Muscle of leg (tissue), 11 donors: ENCODE data around the gene VGLL4. TPM values are rescaled to one million over a fixed set of nuclear protein-coding genes. Genes with fewer than 3 reads are reported as not detected.

Source experiments
- DNase-seq: peaks from one replicate; pipeline ENCODE4 v3.0.0; 2013
- H3K27ac ChIP-seq: one replicate; pipeline ENCODE4 v1.5.1; 2013; ENCODE audit warnings: mild to moderate bottlenecking, low read length, control low read depth
- H3K27me3 ChIP-seq: one replicate; pipeline ENCODE4 v1.6.1; 2013; ENCODE audit warnings: low read length; ENCODE audit not compliant: control insufficient read depth, insufficient read depth
- H3K36me3 ChIP-seq: one replicate; pipeline ENCODE4 v1.6.1; 2013; ENCODE audit warnings: low read length; ENCODE audit not compliant: control insufficient read depth, insufficient read depth
- H3K4me1 ChIP-seq: one replicate; pipeline ENCODE4 v1.6.1; 2013; ENCODE audit warnings: low read length; ENCODE audit not compliant: control insufficient read depth, insufficient read depth
- H3K4me3 ChIP-seq: one replicate; pipeline ENCODE4 v1.5.1; 2013; ENCODE audit warnings: low read length, control low read depth
- H3K9me3 ChIP-seq: replicated peaks from 2 replicates; pipeline ENCODE4 v1.6.1; 2013; ENCODE audit warnings: low read depth, low read length; ENCODE audit not compliant: control insufficient read depth
- WGBS: methylation state at CpG from one replicate; pipeline ENCODE4 v1.1.5; 2013; ENCODE audit warnings: missing lambda C conversion rate; ENCODE audit not compliant: insufficient coverage; 5-methylcytosine and 5-hydroxymethylcytosine counted together
- polyA plus RNA-seq, 8 donors: library from polyadenylated mRNA; unstranded; fragments of 120-200 nt; gene quantifications; one replicate each; pipeline versions ENCODE4 v1.2.1 to v1.2.3, GENCODE V29; 2013; ENCODE audit warnings: inconsistent platforms in 1 of 8, low replicate concordance in 1 of 8; ENCODE audit not compliant: insufficient read length in 8 of 8, insufficient read depth in 1 of 8
- total RNA-seq: library from RNA; stranded (reverse); fragments of 120-200 nt; gene quantifications from one replicate; pipeline ENCODE4 v1.2.4, GENCODE V29; 2013

VGLL4 gene
- total and polyA plus RNA-seq, 9 donors = 36.7 to 58.4 (median 49.4) TPM

DNA sequence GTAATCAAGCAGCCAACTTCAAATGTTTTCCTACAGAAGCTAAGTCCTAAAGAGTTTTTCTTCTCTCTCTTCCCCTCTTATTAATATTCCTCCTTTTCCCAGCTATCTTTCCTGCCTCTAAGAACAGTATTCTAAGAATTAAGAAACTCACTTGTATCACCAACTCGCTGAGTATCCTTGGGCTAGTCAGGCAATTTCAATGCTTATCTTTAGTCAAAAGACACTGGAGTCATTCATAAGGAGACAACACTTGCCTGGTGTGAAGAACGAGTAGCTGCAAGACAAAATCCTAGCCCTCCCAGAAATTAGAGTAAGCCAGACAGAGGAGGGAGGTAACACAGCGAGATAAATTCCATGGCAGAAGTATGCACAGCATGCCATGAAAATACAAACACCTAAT lies 10.7 kb downstream of the VGLL4 start:
- no peak overlapping the region for H3K4me3 ChIP-seq
- 80% methylated on average over 1 of the region's 3 CpGs for WGBS
- no peaks in the 10 kb centered on the region for H3K27me3 ChIP-seq
- H3K36me3 ChIP-seq = no peaks in the 10 kb centered on the region
- DNase-seq = no peak
- H3K4me1 ChIP-seq = peaks cover 26% of the 10 kb centered on the region
- H3K9me3 ChIP-seq = no peaks in the 10 kb centered on the region
- peak overlapping the region; percentile 45 for H3K27ac ChIP-seq

DNA sequence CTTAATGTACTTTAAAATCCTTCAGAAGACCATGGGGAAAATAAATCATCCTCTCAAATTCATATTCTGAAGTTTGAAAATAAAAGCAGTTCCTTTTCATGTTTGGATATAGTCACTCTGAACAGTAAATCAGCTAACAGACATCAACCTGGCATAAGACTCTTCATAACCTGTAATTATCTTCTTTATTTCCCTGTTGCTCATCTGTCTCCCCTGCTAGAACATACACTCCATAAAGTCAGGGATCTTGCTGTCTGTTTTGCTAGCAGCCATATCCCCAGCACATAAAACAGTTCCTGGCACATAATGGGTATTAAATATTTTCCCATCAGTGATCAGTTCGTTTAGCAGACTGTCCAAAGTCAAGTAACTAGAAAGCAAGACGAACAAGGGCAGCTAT lies 11.2 kb downstream of the VGLL4 start:
- DNase-seq = peak; percentile 71
- H3K9me3 ChIP-seq = no peaks in the 10 kb centered on the region
- no peak overlapping the region for H3K4me3 ChIP-seq
- peak overlapping the region; percentile 45 for H3K27ac ChIP-seq
- H3K4me1 ChIP-seq = peaks cover 25% of the 10 kb centered on the region
- WGBS = 0% methylated on average over 2 of the region's 2 CpGs
- H3K36me3 ChIP-seq = no peaks in the 10 kb centered on the region
- no peaks in the 10 kb centered on the region for H3K27me3 ChIP-seq

DNA sequence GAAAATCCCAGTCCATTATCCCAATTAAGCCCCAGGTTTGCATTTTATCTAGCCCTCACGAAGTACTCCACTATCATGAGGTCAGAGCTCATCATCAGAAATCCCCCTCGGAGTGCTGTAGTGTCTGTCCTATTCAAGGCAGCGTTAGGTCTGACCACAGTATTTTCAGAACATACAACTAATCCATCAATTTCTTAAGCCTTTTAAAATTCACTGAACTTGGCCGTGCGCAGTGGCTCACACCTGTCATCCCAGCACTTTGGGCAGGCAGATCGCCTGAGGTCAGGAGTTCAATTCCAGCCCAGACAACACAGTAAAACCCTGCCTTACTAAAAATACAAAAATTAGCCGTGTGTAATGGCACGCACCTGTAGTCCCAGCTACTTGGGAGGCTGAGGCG lies 11.9 kb downstream of the VGLL4 start:
- Histone ChIP-seq H3K27ac (peak overlapping the region; percentile 13), H3K4me1 (peaks cover 25% of the 10 kb centered on the region), H3K27me3 (no peaks in the 10 kb centered on the region), H3K9me3 (no peaks in the 10 kb centered on the region), H3K4me3 (no peak overlapping the region), H3K36me3 (no peaks in the 10 kb centered on the region)
- WGBS = 51% methylated on average over 5 of the region's 9 CpGs
- DNase-seq = no peak

DNA sequence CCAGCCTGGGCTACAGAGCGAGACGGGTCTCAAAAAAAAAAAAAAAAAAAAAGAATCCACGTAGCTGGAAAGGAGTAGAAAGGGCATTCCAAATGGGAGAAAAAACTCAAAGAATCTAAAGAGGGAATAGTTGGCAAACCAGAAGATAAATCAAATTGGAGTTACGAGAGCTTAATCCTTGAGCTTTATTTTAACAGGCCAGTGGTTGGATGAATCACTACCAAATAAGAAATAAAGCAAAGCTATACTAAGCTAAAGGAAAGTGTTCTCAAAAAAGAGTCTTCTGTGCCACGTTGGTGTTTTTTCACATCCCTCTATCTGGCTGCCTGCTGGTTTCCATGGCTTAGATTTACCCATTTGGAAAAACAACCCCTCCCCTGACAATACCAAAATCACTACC lies 14.0 kb downstream of the VGLL4 start:
- H3K4me3 ChIP-seq = no peak overlapping the region
- H3K9me3 ChIP-seq = no peaks in the 10 kb centered on the region
- H3K27me3 ChIP-seq = no peaks in the 10 kb centered on the region
- no peaks in the 10 kb centered on the region for H3K36me3 ChIP-seq
- peak; percentile 40 for DNase-seq
- peaks cover 16% of the 10 kb centered on the region for H3K4me1 ChIP-seq
- no peak overlapping the region for H3K27ac ChIP-seq
- 56% methylated on average over 3 of the region's 5 CpGs for WGBS

DNA sequence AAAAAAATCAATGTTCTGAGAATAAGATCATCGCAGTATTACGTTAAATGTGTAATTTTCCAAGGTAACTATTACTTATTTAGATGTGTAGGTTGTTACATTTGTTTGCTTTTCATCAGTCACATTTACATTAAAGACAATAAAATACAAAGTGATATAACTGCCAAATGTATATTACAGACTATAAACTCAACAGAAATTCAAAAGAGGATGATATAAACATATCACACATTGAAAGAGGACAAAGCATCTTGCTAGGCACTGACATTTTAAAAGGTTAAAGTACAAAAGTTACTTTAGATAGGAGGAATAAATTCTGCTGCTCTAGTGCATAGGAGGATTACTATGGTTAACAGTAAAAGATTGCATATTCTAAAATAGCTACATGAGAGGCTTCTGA lies 16.1 kb downstream of the VGLL4 start:
- peaks cover 13% of the 10 kb centered on the region for H3K4me1 ChIP-seq
- no peaks in the 10 kb centered on the region for H3K27me3 ChIP-seq
- no peak for DNase-seq
- no peak overlapping the region for H3K27ac ChIP-seq
- no CpG with 5 or more reads among the region's 2 CpGs for WGBS
- H3K36me3 ChIP-seq = no peaks in the 10 kb centered on the region
- no peaks in the 10 kb centered on the region for H3K9me3 ChIP-seq
- no peak overlapping the region for H3K4me3 ChIP-seq

DNA sequence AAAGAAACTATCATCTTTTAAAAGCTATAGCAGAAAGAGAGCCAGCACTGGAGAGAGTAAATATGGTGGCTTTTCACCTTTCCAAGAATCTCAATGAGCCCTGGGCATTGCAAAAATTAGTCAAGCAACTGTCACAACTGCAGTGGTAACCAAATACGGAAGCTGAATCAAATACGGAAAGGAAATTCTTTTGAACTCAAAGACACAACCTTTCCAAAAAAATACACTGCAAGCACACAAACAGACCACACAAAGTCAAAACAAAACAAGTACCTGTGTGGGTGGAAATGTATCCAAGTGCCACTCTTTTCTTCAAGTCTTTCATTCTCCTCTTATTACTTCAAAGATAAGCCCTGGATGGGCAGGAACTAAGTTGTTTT lies 17.6 kb downstream of the VGLL4 start:
- Histone ChIP-seq H3K36me3 (no peaks in the 10 kb centered on the region), H3K4me1 (peaks cover 8% of the 10 kb centered on the region)
- WGBS = no CpG with 5 or more reads among the region's 2 CpGs

DNA sequence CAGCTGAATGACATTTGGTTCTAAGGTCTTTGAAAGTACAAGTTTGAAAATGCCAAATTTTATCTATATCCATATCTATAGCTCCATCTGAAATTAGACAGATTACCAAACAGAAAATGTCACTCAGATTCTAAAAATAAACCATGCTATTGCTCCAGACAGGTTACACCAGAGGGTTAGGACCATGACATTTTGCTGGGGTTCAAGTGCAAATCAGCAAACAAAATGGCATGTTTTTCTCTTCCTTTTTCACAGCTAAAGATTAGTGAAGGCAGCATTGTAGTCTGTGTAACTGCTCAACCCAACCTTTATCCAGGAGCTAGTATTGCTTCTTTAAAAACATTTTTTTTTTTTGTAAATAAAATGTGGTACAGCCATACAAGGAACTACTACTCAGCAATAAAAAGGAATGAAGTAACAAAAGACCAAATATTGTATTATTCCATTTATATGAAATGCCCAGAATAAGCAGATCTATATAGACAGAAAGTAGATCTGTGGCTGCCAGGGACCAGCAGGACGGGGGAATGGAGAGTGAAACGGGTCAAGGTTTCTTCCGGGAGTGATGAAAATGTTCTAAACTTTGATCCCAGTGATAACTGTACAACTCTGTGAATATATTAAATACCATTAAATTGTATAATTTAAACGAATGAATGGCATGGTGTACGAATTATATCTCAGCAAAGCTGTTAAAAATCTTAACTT lies 18.2 kb downstream of the VGLL4 start:
- Histone ChIP-seq H3K4me1 (peaks cover 8% of the 10 kb centered on the region), H3K4me3 (no peak overlapping the region), H3K27me3 (no peaks in the 10 kb centered on the region), H3K27ac (no peak overlapping the region), H3K9me3 (no peaks in the 10 kb centered on the region), H3K36me3 (no peaks in the 10 kb centered on the region)
- no peak for DNase-seq
- no CpG with 5 or more reads among the region's 5 CpGs for WGBS

More for the DNA sequence above, 17.6 kb downstream of the VGLL4 start:
- no peak for DNase-seq
- H3K27me3 ChIP-seq = no peaks in the 10 kb centered on the region
- H3K27ac ChIP-seq = no peak overlapping the region
- no peak overlapping the region for H3K4me3 ChIP-seq
- no peaks in the 10 kb centered on the region for H3K9me3 ChIP-seq

DNA sequence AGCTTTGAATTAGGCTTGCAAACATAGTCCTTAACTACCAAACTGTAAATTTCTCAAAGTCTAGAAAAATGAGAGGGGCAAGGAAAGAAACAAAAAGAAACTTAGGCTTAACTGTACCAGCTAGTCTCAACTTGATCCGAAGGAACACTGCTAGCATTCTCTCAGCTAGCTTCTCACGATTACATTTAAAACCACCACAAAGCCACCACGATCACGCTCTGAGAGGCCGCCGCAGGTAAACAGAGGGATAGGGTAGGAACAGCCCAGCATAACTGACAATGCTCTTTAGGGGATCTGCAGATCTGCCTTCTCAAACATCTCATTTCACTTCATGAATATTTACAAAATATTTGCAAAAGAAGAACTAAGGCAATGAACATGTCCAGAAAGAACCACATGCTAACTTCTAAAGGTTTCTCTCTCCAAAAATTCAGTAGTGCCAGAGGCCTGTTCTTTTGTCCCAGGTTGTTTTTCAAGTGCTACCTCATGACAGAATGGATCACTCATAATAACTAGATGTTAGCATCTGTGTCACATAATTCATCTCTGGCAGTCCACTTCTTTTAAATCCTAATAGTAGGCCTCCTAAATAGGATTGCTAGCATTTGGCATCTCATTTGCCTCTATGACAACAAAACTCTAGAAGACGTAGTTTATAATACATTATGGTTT lies 18.9 kb downstream of the VGLL4 start:
- Histone ChIP-seq H3K27ac (no peak overlapping the region), H3K27me3 (no peaks in the 10 kb centered on the region), H3K36me3 (no peaks in the 10 kb centered on the region), H3K4me3 (no peak overlapping the region), H3K9me3 (no peaks in the 10 kb centered on the region), H3K4me1 (peaks cover 10% of the 10 kb centered on the region)
- WGBS = 88% methylated on average over 3 of the region's 7 CpGs
- no peak for DNase-seq

DNA sequence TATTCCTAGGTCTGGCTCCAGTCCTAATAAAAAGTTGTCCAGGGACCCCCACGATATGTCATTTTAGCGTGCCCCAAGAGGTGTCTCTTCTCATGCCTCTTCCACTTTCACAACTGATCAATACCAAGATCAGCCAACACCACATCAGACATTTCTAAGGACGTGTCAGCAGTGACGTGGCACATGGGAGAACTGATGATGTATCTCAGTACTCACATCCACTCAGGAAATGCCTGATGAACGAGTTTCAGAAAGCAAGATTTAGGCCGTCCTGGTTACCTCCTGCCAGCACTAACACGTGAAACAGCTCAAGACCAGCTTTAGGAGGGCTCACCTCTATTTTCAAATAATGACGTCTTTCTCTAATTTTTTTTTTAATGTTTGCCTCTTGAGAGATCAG lies 19.6 kb downstream of the VGLL4 start:
- Histone ChIP-seq H3K9me3 (no peaks in the 10 kb centered on the region), H3K36me3 (no peaks in the 10 kb centered on the region), H3K27ac (no peak overlapping the region), H3K4me3 (no peak overlapping the region), H3K27me3 (no peaks in the 10 kb centered on the region), H3K4me1 (peaks cover 10% of the 10 kb centered on the region)
- no peak for DNase-seq
- WGBS = 83% methylated on average over 6 of the region's 8 CpGs

DNA sequence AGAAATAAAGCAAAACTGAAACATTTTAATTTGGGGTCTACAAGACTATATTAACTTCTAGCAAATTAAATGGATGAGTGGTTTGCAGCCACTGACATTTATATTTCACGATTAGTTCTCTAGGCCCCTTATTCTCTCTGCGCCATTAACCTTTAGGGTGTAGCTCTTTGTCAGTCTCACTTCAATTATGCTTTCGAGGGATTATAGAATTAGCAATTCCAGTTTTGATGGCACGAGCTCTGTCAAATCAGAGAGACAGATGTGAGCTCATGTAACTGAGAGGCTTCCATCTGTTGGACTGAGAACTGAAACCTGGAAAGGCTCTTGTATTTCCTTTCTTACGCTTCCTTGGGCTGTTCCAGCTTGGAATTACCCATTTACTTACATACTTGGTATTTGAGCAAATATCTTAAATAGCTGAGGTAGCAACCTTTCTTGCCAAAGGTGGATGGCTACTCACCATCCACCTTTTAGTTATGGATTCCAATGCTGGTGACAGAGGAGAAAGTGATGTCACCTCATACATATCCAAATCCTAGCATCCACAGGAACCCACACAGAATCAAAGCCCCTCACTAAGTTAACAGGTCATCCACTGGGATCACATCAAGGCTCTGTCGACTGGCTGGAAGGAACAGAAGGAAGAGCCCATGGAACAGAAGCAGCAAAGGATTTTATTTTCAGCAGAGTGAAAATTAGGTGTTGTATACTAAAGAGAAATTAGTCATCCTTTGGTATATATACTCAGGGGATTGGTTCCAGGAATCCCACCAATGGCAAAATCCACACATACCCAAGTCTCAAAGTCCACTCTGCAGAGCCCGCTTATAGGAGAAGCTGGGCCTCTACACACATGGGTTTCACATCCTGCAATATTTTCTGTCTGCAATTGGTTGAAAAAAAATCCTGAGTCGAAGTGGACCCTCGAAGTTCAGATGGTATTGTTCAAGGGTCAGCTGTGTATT lies 20.8 kb downstream of the VGLL4 start:
- no peak for DNase-seq
- Histone ChIP-seq H3K27me3 (no peaks in the 10 kb centered on the region), H3K36me3 (no peaks in the 10 kb centered on the region), H3K4me1 (peaks cover 13% of the 10 kb centered on the region), H3K27ac (no peak overlapping the region), H3K9me3 (no peaks in the 10 kb centered on the region), H3K4me3 (no peak overlapping the region)
- WGBS = 100% methylated on average over 2 of the region's 9 CpGs
